SK-N-MC (cell line): ENCODE results near the gene MPRIP.

Source experiments
- EZH2 ChIP-seq: fragments of 200-600 bp; sonication (generic); IDR thresholded peaks from one replicate; pipeline ENCODE4 v1.6.1; 2017; ENCODE audit warnings: antibody characterized with exemption
- FOXP2 ChIP-seq: optimal IDR thresholded peaks from 2 replicates; pipeline ENCODE3; 2011; ENCODE audit warnings: mild to moderate bottlenecking, moderate library complexity; ENCODE audit not compliant: insufficient read depth; ENCODE audit errors: extremely low read length, control extremely low read depth
- POLR2AphosphoS5 ChIP-seq: IDR thresholded peaks from 2 replicates; pipeline ENCODE4 v1.6.1; 2012; ENCODE audit warnings: mild to moderate bottlenecking, low read depth, low read length, borderline replicate concordance

GRCh38 chr17:17018021-17018441 lies 24.2 kb upstream of the MPRIP start:
- no peak for TF ChIP-seq FOXP2
- TF ChIP-seq EZH2, result no peak
- no peak for TF ChIP-seq POLR2AphosphoS5
